Heart left ventricle (tissue), 13 donors: Measurements from ENCODE around the gene BUB1.
"Not testable (repeated sequence)": the region's sequence is repeated elsewhere in the genome, so short reads cannot be mapped to it uniquely, and the experiment has no call there.

Experiments
- CTCF ChIP-seq, 12 donors: fragments of 200-600 bp; sonication (generic) in 4 of 12; IDR thresholded peaks; one replicate each; pipeline versions ENCODE4 v1.5.0 to v1.8.0; 2018 to 2022; ENCODE audit warnings: antibody characterized with exemption in 12 of 12, mild to moderate bottlenecking in 5 of 12
- POLR2A ChIP-seq, 2 donors: fragments of 450-650 bp; IDR thresholded peaks; one replicate each; pipeline ENCODE4 v1.6.1; 2017; ENCODE audit warnings: antibody characterized with exemption in 2 of 2, mild to moderate bottlenecking in 2 of 2, moderate library complexity in 2 of 2
- donor health status: ischemic (EF 13 %, LVEDD 7.1; RV severe dilation, severe dysfunction).
- donor health status: DM: no; HTN: yes; CAD: no.
- donor health status: DM: no; HTN: no; CAD: no.
- donor health status: ischemic (EF 25% LVEDD 6.9; RV normal size, moderate dysfunction).
- donor health status: ischemic (EF 25% LVEDD 5.7; RV mildly dilated, moderate dysfunction).
- donor health status: ischemic (EF 35%, LVEDD 5.7; RV mildly dilated, moderate dysfunction).
- donor health status: nonischemic (EF 11% LVEDD 7.7; RV severe dilation, severe dysfunction).
- donor health status: DM: yes; HTN: yes; CAD: no.
- donor health status: PGD.
- donor health status: ischemic (EF 29% LVEDD 5.4; RV normal size, mild dysfunction).
- donor health status: nonischemic (EF 23%, LVEDD 6.1; RV moderate dilation, normal function).

DNA sequence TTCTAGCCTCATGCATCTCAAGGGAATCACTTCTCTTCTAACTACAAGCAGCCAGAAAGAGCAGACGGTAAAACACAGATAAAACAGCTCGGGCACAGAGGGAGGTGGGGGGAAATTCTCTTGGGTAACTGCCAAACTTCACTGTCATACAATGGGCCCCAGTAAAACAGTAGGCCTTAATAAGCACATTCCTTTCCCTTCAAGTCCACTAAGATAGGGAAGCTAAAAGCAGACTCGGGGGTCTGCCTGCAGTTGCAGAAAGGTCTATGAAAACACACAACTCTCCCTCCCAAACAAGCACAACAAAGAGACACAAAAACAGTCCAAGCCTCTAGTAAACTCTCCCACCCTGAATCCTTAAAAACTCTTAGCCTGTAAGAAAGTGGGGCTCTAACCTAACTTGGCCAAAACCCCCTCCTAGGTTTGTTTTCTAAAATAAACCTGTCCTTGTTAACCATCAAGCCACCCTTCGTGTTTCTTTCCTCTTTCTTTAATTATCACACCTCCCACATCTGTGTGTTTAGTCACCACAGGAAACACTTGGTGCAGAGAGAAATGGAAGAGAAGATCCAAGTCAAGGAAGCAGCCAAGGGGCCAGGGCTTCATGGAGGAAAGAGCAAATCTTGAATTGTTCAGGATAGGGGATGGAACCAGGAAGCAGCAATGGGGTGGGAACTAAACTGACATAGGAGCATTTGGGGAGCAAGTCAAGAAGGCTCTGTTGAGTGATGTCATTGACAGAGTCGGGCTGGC is 17.5 kb upstream of the BUB1 start:
- TF ChIP-seq CTCF, POLR2A (IDR thresholded peaks at IDR 0.05): not testable (repeated sequence)
